H1 (cell line): ENCODE data around the gene TMBIM1.

Source experiments
- CEBPB ChIP-seq: IDR thresholded peaks from 2 replicates; pipeline ENCODE4 v1.6.1; 2012; ENCODE audit warnings: low read depth, low read length
- CTCF ChIP-seq, 3 experiments: IDR thresholded peaks; 1 replicate in 2 of 3; 2 replicates in 1 of 3; pipeline versions ENCODE4 v1.5.1 to v1.6.1; 2011; ENCODE audit warnings: low read length in 3 of 3, mild to moderate bottlenecking in 3 of 3, inconsistent platforms in 2 of 3, low read depth in 1 of 3, moderate library complexity in 1 of 3; ENCODE audit not compliant: insufficient read depth in 1 of 3; ENCODE audit errors: control extremely low read depth in 1 of 3
- EZH2 ChIP-seq: fragments of 200-600 bp; sonication (generic); IDR thresholded peaks from 2 replicates; pipeline ENCODE4 v1.7.1; 2012; ENCODE audit warnings: low read depth, mild to moderate bottlenecking, moderate library complexity, low read length, inconsistent platforms; ENCODE audit not compliant: severe bottlenecking
- GABPA ChIP-seq: IDR thresholded peaks from 2 replicates; pipeline ENCODE4 v1.6.1; 2011; ENCODE audit warnings: mild to moderate bottlenecking, low read length, moderate library complexity, borderline replicate concordance; ENCODE audit not compliant: insufficient read depth

GRCh38 chr2:218274586-218274985 is 17.7 kb downstream of the TMBIM1 start:
- no peak for TF ChIP-seq GABPA
- TF ChIP-seq CTCF (IDR thresholded peaks at IDR 0.05; ENCODE audit: control extremely low read depth in 1 of 3, insufficient read depth in 1 of 3, low read depth in 1 of 3, low read length in 3 of 3), result no peak
- no peak for TF ChIP-seq EZH2
- TF ChIP-seq CEBPB, result no peak
